ENCODE data around the gene DNMBP. TPM values are rescaled to one million over a fixed set of nuclear protein-coding genes. Genes with fewer than 3 reads are reported as not detected.

The DNMBP gene
- total and polyA plus RNA-seq, 2 of the 8 experiments (the other 6 are each of a cell fraction or from before 2014, with no cell fraction given) = 19.1 to 26.4 TPM

DNA sequence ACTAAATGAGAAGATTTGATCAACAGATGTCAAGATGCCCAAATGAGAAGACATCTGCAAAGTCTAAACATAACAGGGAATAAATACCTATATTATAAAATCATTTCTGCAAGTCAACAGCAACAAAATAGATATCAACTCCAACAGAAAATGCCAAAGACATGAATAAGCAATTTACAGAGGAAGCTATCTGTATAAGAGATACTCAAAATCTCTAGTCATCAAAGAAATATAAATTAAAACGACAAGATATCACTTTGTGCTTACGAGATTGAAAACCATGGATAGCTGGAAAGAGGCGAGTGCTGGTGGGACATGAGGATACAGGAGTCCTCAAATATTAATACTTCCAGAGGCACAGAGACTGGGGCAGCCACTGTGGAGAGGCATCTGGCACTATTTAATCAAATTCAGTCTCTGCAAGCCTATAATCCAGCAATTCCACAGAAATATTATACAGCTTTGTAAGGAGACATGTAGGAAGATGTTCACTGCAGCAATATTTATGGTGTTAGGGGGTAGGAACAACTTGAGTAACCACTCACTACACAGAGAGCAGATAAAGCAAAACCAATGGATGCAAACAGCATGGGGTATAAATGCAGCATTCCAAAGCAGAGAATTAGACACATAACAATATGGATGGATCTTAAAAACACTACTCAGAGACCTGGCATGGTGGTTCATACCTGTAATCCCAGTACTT is 4.8 kb downstream of the DNMBP start:
- peaks cover 0 to 22% of the 10 kb centered on the region in 2 experiments; a peak in 2 of 4 replicates for H3K79me2 ChIP-seq (ENCODE audit: control insufficient read depth in 1 of 2, insufficient read depth in 2 of 2, low read length in 2 of 2)
- FAIRE-seq = no peak
- TF ChIP-seq KDM5A (IDR thresholded peaks at IDR 0.05; ENCODE audit: low read length) (no peak), NANOG (IDR thresholded peaks at IDR 0.05; ENCODE audit: insufficient read depth, low read depth, low read length, poor library complexity, severe bottlenecking) (no peak), YY1 (IDR thresholded peaks at IDR 0.05; ENCODE audit: low read depth, low read length) (no peak), SP2 (IDR thresholded peaks at IDR 0.05; ENCODE audit: low read length) (no peak), CEBPB (IDR thresholded peaks at IDR 0.05; ENCODE audit: low read depth, low read length) (no peak), HDAC2 (IDR thresholded peaks at IDR 0.05; ENCODE audit: borderline replicate concordance in 1 of 2, low read depth in 2 of 2, low read length in 2 of 2) (no peak), SIRT6 (IDR thresholded peaks at IDR 0.05; ENCODE audit: low read length) (no peak), GTF2F1 (IDR thresholded peaks at IDR 0.05; ENCODE audit: borderline replicate concordance, low read depth, low read length) (no peak), TBP (IDR thresholded peaks at IDR 0.05; ENCODE audit: low read depth, low read length) (no peak)
- TF ChIP-seq, protein P1, sequence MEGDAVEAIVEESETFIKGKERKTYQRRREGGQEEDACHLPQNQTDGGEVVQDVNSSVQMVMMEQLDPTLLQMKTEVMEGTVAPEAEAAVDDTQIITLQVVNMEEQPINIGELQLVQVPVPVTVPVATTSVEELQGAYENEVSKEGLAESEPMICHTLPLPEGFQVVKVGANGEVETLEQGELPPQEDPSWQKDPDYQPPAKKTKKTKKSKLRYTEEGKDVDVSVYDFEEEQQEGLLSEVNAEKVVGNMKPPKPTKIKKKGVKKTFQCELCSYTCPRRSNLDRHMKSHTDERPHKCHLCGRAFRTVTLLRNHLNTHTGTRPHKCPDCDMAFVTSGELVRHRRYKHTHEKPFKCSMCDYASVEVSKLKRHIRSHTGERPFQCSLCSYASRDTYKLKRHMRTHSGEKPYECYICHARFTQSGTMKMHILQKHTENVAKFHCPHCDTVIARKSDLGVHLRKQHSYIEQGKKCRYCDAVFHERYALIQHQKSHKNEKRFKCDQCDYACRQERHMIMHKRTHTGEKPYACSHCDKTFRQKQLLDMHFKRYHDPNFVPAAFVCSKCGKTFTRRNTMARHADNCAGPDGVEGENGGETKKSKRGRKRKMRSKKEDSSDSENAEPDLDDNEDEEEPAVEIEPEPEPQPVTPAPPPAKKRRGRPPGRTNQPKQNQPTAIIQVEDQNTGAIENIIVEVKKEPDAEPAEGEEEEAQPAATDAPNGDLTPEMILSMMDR (IDR thresholded peaks at IDR 0.05; ENCODE audit: control extremely low read depth in 1 of 3, insufficient read depth in 1 of 3, low read depth in 1 of 3, low read length in 3 of 3) = no peak

More for the DNA sequence above, 4.8 kb downstream of the DNMBP start:
- peaks cover 4% of the 10 kb centered on the region; the same call in 1 of the 2 replicates for H3K23me2 ChIP-seq (ENCODE audit: low read depth, low read length)
- no peak overlapping the region for H3K14ac ChIP-seq (ENCODE audit: insufficient read length)
- no peak overlapping the region; the same call in 1 of the 2 replicates for H2BK15ac ChIP-seq (ENCODE audit: low read length)
- no peak overlapping the region for H4K5ac ChIP-seq (ENCODE audit: insufficient read length, low read depth, low read length)
- H3K79me1 ChIP-seq (ENCODE audit: low read depth, low read length) = no peaks in the 10 kb centered on the region; the same call in 1 of the 2 replicates
- peaks cover 0 to 2% of the 10 kb centered on the region in 2 experiments for H4K20me1 ChIP-seq (replicated peaks in 1 of 2; ENCODE audit: control insufficient read depth in 1 of 2, insufficient read depth in 2 of 2, low read length in 2 of 2)
- CTCF ChIA-PET (ENCODE audit: partially characterized antibody) = interaction anchor here (0.9 to 8.7 kb wide), 6 partner anchors 7 to 92 kb away, joined by 3 to 57 read pairs (median 4); no protein-coding TSS in a partner anchor
- no peak overlapping the region for H2AK5ac ChIP-seq (ENCODE audit: low read depth, low read length)
- no peak overlapping the region for H2BK12ac ChIP-seq (ENCODE audit: low read depth, low read length)
- POLR2A ChIA-PET (ENCODE audit: partially characterized antibody) = no interaction called here
- H2BK5ac ChIP-seq (ENCODE audit: low read depth, low read length) = no peak overlapping the region
- 87% methylated on average over 3 of the region's 3 CpGs; no CpG with 5 or more reads in 1 of the 2 experiments for WGBS, 2 experiments (ENCODE audit: extremely low coverage in 1 of 2, insufficient coverage in 1 of 2, insufficient read length in 1 of 2, insufficient replicate concordance in 2 of 2, low coverage in 1 of 2, low lambda C conversion rate in 2 of 2, missing lambda C conversion rate in 1 of 2)
- no peak overlapping the region for H3K4me2 ChIP-seq (ENCODE audit: insufficient read depth in 1 of 2, low read depth in 2 of 2, low read length in 2 of 2)
- H3K4me1 ChIP-seq (replicated peaks in 1 of 4; ENCODE audit: control insufficient read depth in 3 of 4, insufficient read depth in 4 of 4, low read length in 3 of 4) = peaks cover 5 to 11% (median 8%) of the 10 kb centered on the region in 4 experiments; a peak in 5 of 7 replicates
- no peak overlapping the region for H3K4me3 ChIP-seq (ENCODE audit: extremely low read depth in 1 of 4, insufficient read depth in 2 of 4, low read depth in 3 of 4, low read length in 4 of 4)
- no peak overlapping the region for H3K56ac ChIP-seq (replicated peaks; ENCODE audit: insufficient read length, low read depth, low read length)
- H3K4ac ChIP-seq (replicated peaks; ENCODE audit: insufficient read length, low read depth, low read length) = no peak overlapping the region
- H3K27ac ChIP-seq (ENCODE audit: low read depth, low read length) = no peak overlapping the region
- H4K8ac ChIP-seq (ENCODE audit: extremely low read depth, insufficient read depth, low read length) = no peak overlapping the region
- H2BK20ac ChIP-seq (ENCODE audit: low read length) = no peak overlapping the region
- no peak overlapping the region for H4K91ac ChIP-seq (replicated peaks; ENCODE audit: insufficient read length, low read length)
- H2BK120ac ChIP-seq (replicated peaks; ENCODE audit: low read depth, low read length) = no peak overlapping the region
- no peak overlapping the region for H3K9ac ChIP-seq (replicated peaks in 1 of 4; ENCODE audit: extremely low read depth in 1 of 4, low read depth in 3 of 4, low read length in 3 of 4)
- H3K9me3 ChIP-seq (ENCODE audit: insufficient read depth in 2 of 2, low read depth in 1 of 2, low read length in 1 of 2) = no peaks in the 10 kb centered on the region; a peak in 1 of 4 replicates
- H3K23ac ChIP-seq (ENCODE audit: insufficient read length) = no peak overlapping the region
- H2AFZ ChIP-seq (ENCODE audit: low read length) = no peak overlapping the region
- no peak overlapping the region for H3K18ac ChIP-seq (ENCODE audit: extremely low read depth, low read length)
- H3K27me3 ChIP-seq (replicated peaks in 1 of 4; ENCODE audit: control insufficient read depth in 3 of 4, extremely low read depth in 1 of 4, insufficient read depth in 3 of 4, low read length in 3 of 4) = no peaks in the 10 kb centered on the region
- DNase-seq (ENCODE audit: low read depth in 1 of 2, low spot score in 2 of 2) = no peak
- H3K36me3 ChIP-seq (ENCODE audit: control insufficient read depth in 2 of 4, insufficient read depth in 4 of 4, low read length in 3 of 4) = no peaks in the 10 kb centered on the region

Measured in H1 (cell line).